Neuronal stem cell (in vitro differentiated cells): ENCODE results near the gene TUBB2B.
"Not testable (repeated sequence)": the region's sequence is repeated elsewhere in the genome, so short reads cannot be mapped to it uniquely, and the experiment has no call there.

Experiments
- DNase-seq: peaks from one replicate; pipeline ENCODE4 v3.0.0-alpha.2; 2013; ENCODE audit warnings: low spot score
- H2AFZ ChIP-seq: one replicate; pipeline ENCODE4 v1.6.1; 2013; ENCODE audit warnings: mild to moderate bottlenecking, low read length, inconsistent platforms
- H2AK5ac ChIP-seq: 2 replicates; pipeline ENCODE4 v1.6.1; 2013; ENCODE audit warnings: low read depth, mild to moderate bottlenecking, inconsistent platforms, low read length, moderate library complexity, mixed read lengths
- H2BK120ac ChIP-seq: 2 replicates; pipeline ENCODE4 v1.6.1; 2013; ENCODE audit warnings: low read depth, mild to moderate bottlenecking, inconsistent platforms, low read length, moderate library complexity, mixed read lengths
- H2BK12ac ChIP-seq: one replicate; pipeline ENCODE4 v1.6.1; 2013; ENCODE audit warnings: low read length, inconsistent platforms
- H2BK15ac ChIP-seq: 2 replicates; pipeline ENCODE4 v1.6.1; 2013; ENCODE audit warnings: mild to moderate bottlenecking, low read length, inconsistent platforms, mixed read lengths
- H2BK5ac ChIP-seq: one replicate; pipeline ENCODE4 v1.6.1; 2013; ENCODE audit warnings: inconsistent platforms, mild to moderate bottlenecking, low read length, moderate library complexity
- H3K14ac ChIP-seq: one replicate; pipeline ENCODE4 v1.6.1; 2013; ENCODE audit warnings: low read length, inconsistent platforms
- H3K18ac ChIP-seq: 2 replicates; pipeline ENCODE4 v1.6.1; 2013; ENCODE audit warnings: low read length, inconsistent platforms
- H3K23ac ChIP-seq: 2 replicates; pipeline ENCODE4 v1.6.1; 2013; ENCODE audit warnings: low read depth, mild to moderate bottlenecking, mixed read lengths, low read length, inconsistent platforms; ENCODE audit not compliant: poor library complexity
- H3K27ac ChIP-seq: replicated peaks from 3 replicates; pipeline ENCODE4 v1.5.1; 2013; ENCODE audit warnings: low read length, inconsistent platforms
- H3K27me3 ChIP-seq, 3 experiments: 2 replicates each; pipeline ENCODE4 v1.6.1; 2013; ENCODE audit warnings: low read length in 3 of 3, mild to moderate bottlenecking in 2 of 3, inconsistent platforms in 1 of 3, low read depth in 1 of 3, mixed read lengths in 1 of 3, moderate library complexity in 1 of 3; ENCODE audit not compliant: control insufficient read depth in 3 of 3, insufficient read depth in 3 of 3
- H3K36me3 ChIP-seq, 2 donors: replicated peaks in 1 of 2; 2 replicates each; pipeline ENCODE4 v1.6.1; 2013; ENCODE audit warnings: low read length in 2 of 2; ENCODE audit not compliant: control insufficient read depth in 2 of 2, insufficient read depth in 2 of 2
- H3K4ac ChIP-seq: 2 replicates; pipeline ENCODE4 v1.6.1; 2013; ENCODE audit warnings: inconsistent platforms, mild to moderate bottlenecking, low read length, moderate library complexity
- H3K4me1 ChIP-seq, 2 donors: 1 replicate in 1 of 2; 2 replicates in 1 of 2; pipeline ENCODE4 v1.6.1; 2013; ENCODE audit warnings: low read length in 2 of 2, low read depth in 1 of 2; ENCODE audit not compliant: control insufficient read depth in 2 of 2, insufficient read depth in 1 of 2
- H3K4me2 ChIP-seq: one replicate; pipeline ENCODE4 v1.6.1; 2013; ENCODE audit warnings: mild to moderate bottlenecking, low read length, inconsistent platforms; ENCODE audit not compliant: insufficient read depth, poor library complexity, severe bottlenecking
- H3K4me3 ChIP-seq, 2 donors: 2 replicates each; pipeline ENCODE4 v1.5.1; 2013; ENCODE audit warnings: low read length in 2 of 2, mild to moderate bottlenecking in 2 of 2, inconsistent platforms in 1 of 2, moderate library complexity in 1 of 2
- H3K79me1 ChIP-seq: one replicate; pipeline ENCODE4 v1.6.1; 2013; ENCODE audit warnings: low read depth, mild to moderate bottlenecking, inconsistent platforms, low read length, moderate library complexity
- H3K9ac ChIP-seq: one replicate; pipeline ENCODE4 v1.6.1; 2013; ENCODE audit warnings: mild to moderate bottlenecking, low read depth, low read length, inconsistent platforms; ENCODE audit not compliant: poor library complexity
- H3K9me3 ChIP-seq, 2 donors: replicated peaks in 1 of 2; 2 replicates each; pipeline versions ENCODE3 to v1.6.1; 2013; ENCODE audit warnings: low read length in 2 of 2, mild to moderate bottlenecking in 2 of 2, inconsistent platforms in 1 of 2, low read depth in 1 of 2, mixed read lengths in 1 of 2, moderate library complexity in 1 of 2; ENCODE audit not compliant: control insufficient read depth in 2 of 2, insufficient read depth in 1 of 2
- H4K8ac ChIP-seq: one replicate; pipeline ENCODE4 v1.6.1; 2013; ENCODE audit warnings: low read depth, mild to moderate bottlenecking, inconsistent platforms, low read length, moderate library complexity
- H4K91ac ChIP-seq: one replicate; pipeline ENCODE4 v1.6.1; 2013; ENCODE audit warnings: low read length, low read depth, mild to moderate bottlenecking, inconsistent platforms; ENCODE audit not compliant: poor library complexity
- WGBS, 2 donors: extraction: QIAGEN DNeasy Blood & Tissue Kit; methylation state at CpG; one replicate each; pipeline ENCODE4 v1.1.7; 2013; ENCODE audit warnings: missing lambda C conversion rate in 2 of 2, mixed read lengths in 1 of 2; ENCODE audit not compliant: insufficient read length in 2 of 2, insufficient replicate concordance in 1 of 2; ENCODE audit errors: extremely low coverage in 2 of 2; 5-methylcytosine and 5-hydroxymethylcytosine counted together

The TUBB2B gene

GRCh38 chr6:3197734-3198133, 29.7 kb downstream of the TUBB2B start:
- not testable (repeated sequence) for H3K27ac ChIP-seq, H3K4ac ChIP-seq, H2BK15ac ChIP-seq, H3K18ac ChIP-seq, H3K27me3 ChIP-seq, H3K36me3 ChIP-seq, H3K4me2 ChIP-seq, DNase-seq, H3K9ac ChIP-seq, H2AK5ac ChIP-seq, H4K91ac ChIP-seq, H3K23ac ChIP-seq, H2BK120ac ChIP-seq, H3K79me1 ChIP-seq, H3K4me3 ChIP-seq, H2BK5ac ChIP-seq, H2BK12ac ChIP-seq, H2AFZ ChIP-seq, H3K9me3 ChIP-seq, H3K14ac ChIP-seq, H4K8ac ChIP-seq
- peaks cover 20 to 25% of the 10 kb centered on the region in 2 donors for H3K4me1 ChIP-seq
- no CpG with 5 or more reads among the region's 5 CpGs for WGBS, 2 donors

- no peak overlapping the region for H2BK120ac ChIP-seq
- H2AK5ac ChIP-seq = no peak overlapping the region
- H2BK15ac ChIP-seq = no peak overlapping the region
- H3K27ac ChIP-seq = no peak overlapping the region
- no peak overlapping the region for H3K18ac ChIP-seq
- H3K4me3 ChIP-seq = no peak overlapping the region
- DNase-seq = no peak
- no peak overlapping the region for H4K8ac ChIP-seq
- no CpG with 5 or more reads among the region's 5 CpGs for WGBS, 2 donors
- peaks cover 0 to 3% of the 10 kb centered on the region in 2 donors for H3K9me3 ChIP-seq
- no peaks in the 10 kb centered on the region for H3K27me3 ChIP-seq
- no peak overlapping the region for H3K4ac ChIP-seq
- no peak overlapping the region for H3K9ac ChIP-seq
- H3K14ac ChIP-seq = no peak overlapping the region
- no peaks in the 10 kb centered on the region for H3K79me1 ChIP-seq
- H4K91ac ChIP-seq = no peak overlapping the region
- H3K36me3 ChIP-seq = no peaks in the 10 kb centered on the region
- H3K23ac ChIP-seq = no peak overlapping the region
- H2AFZ ChIP-seq = no peak overlapping the region
- no peak overlapping the region for H2BK12ac ChIP-seq
- no peak overlapping the region for H2BK5ac ChIP-seq
- peaks cover 20 to 25% of the 10 kb centered on the region in 2 donors for H3K4me1 ChIP-seq
- no peak overlapping the region for H3K4me2 ChIP-seq
These were observed 30.7 kb downstream of the TUBB2B start for GRCh38 chr6:3196770-3197169.

- Histone ChIP-seq H3K79me1 (no peaks in the 10 kb centered on the region), H3K4me2 (no peak overlapping the region), H2AK5ac (no peak overlapping the region), H3K4ac (no peak overlapping the region), H2BK120ac (no peak overlapping the region), H3K36me3 (peaks cover 0 to 5% of the 10 kb centered on the region in 2 donors), H3K27ac (no peak overlapping the region), H3K4me1 (peaks cover 20 to 25% of the 10 kb centered on the region in 2 donors), H3K9me3 (peaks cover 4% of the 10 kb centered on the region in 2 donors), H3K9ac (peak overlapping the region; percentile 64), H3K23ac (no peak overlapping the region), H4K8ac (no peak overlapping the region), H3K27me3 (no peaks in the 10 kb centered on the region), H2BK15ac (no peak overlapping the region), H3K18ac (peak overlapping the region; percentile 76), H2AFZ (peak overlapping the region; percentile 78), H4K91ac (no peak overlapping the region), H2BK12ac (peak overlapping the region; percentile 79), H3K14ac (no peak overlapping the region), H2BK5ac (no peak overlapping the region), H3K4me3 (peak overlapping the region in 1 of 2 donors; percentile 60)
- no peak for DNase-seq
- no CpG with 5 or more reads among the region's 16 CpGs for WGBS, 2 donors
These were observed 31.6 kb downstream of the TUBB2B start for GRCh38 chr6:3195695-3196497.

GRCh38 chr6:3195420-3195694, 32.1 kb downstream of the TUBB2B start:
- H3K18ac ChIP-seq = no peak overlapping the region
- H2BK15ac ChIP-seq = no peak overlapping the region
- no peaks in the 10 kb centered on the region for H3K79me1 ChIP-seq
- no peak overlapping the region for H2BK5ac ChIP-seq
- peak overlapping the region; percentile 21 for H2AFZ ChIP-seq
- H3K23ac ChIP-seq = no peak overlapping the region
- H4K91ac ChIP-seq = no peak overlapping the region
- H3K4me1 ChIP-seq = peaks cover 20 to 25% of the 10 kb centered on the region in 2 donors
- no CpG with 5 or more reads among the region's 5 CpGs for WGBS, 2 donors
- peaks cover 0 to 10% of the 10 kb centered on the region in 2 donors for H3K36me3 ChIP-seq
- H3K4me3 ChIP-seq = peak overlapping the region in 1 of 2 donors; percentile 60
- no peaks in the 10 kb centered on the region for H3K27me3 ChIP-seq
- no peak overlapping the region for H3K9ac ChIP-seq
- no peak for DNase-seq
- no peak overlapping the region for H4K8ac ChIP-seq
- no peak overlapping the region for H3K4me2 ChIP-seq
- H2BK12ac ChIP-seq = no peak overlapping the region
- H3K14ac ChIP-seq = no peak overlapping the region
- H3K4ac ChIP-seq = no peak overlapping the region
- H3K27ac ChIP-seq = peak overlapping the region; percentile 89
- H3K9me3 ChIP-seq = peaks cover 5 to 9% of the 10 kb centered on the region in 2 donors
- no peak overlapping the region for H2AK5ac ChIP-seq
- H2BK120ac ChIP-seq = no peak overlapping the region
